Mucosa of descending colon (tissue), 3 donors: ENCODE measurements around the gene OR2A1. TPM values are rescaled to one million over a fixed set of nuclear protein-coding genes. Genes with fewer than 3 reads are reported as not detected.
A peak's percentile ranks its signal among the peaks of the same experiment; 100 is the strongest.
"Not testable (repeated sequence)": the region's sequence is repeated elsewhere in the genome, so short reads cannot be mapped to it uniquely, and the experiment has no call there.

ENCODE experiments used
- ATAC-seq: fragments of 200-7000 bp; cut with Tn5 transposase; one replicate; pipeline ENCODE4 v1.9.1; 2020; ENCODE audit warnings: mild to moderate bottlenecking, moderate library complexity
- DNase-seq, 3 donors: peaks; one replicate each; pipeline ENCODE4 v3.0.0-alpha.2; 2020
- H3K36me3 ChIP-seq: fragments of 200-600 bp; one replicate; pipeline ENCODE4 v1.8.0; 2021; ENCODE audit warnings: low read depth, mild to moderate bottlenecking
- H3K4me1 ChIP-seq: fragments of 200-600 bp; one replicate; pipeline ENCODE4 v1.8.0; 2021; ENCODE audit warnings: low read depth, mild to moderate bottlenecking
- H3K4me3 ChIP-seq: fragments of 200-600 bp; one replicate; pipeline ENCODE4 v1.8.0; 2021; ENCODE audit warnings: mild to moderate bottlenecking
- H3K9me3 ChIP-seq: fragments of 200-600 bp; one replicate; pipeline ENCODE4 v1.8.0; 2021; ENCODE audit warnings: mild to moderate bottlenecking
- intact Hi-C, 2 donors: fragments of 100-400 bp; cut with DNase I in 1 of 2; cut with micrococcal nuclease in 1 of 2; formaldehyde crosslinking; loops; one replicate each; pipeline versions ENCODE4 v1.11.0 to v1.11.1; 2022; cut with DNase I, micrococcal nuclease
- total RNA-seq, 3 donors: library from RNA; stranded (reverse); fragmentation: NEBNext Ultra II Directional in 2 of 3; extraction: Animal tissue kit (Norgen Biotek cat#: 25700) in 2 of 3; gene quantifications; one replicate each; pipeline versions ENCODE4 v1.2.1 to v1.2.4, GENCODE V29; 2021 to 2023
- donor health status: DM: no; HTN: no; CAD: no; lungs with moderate emphysema.
- donor health status: DM: no; HTN: no; CAD: no.
- donor health status: DM: no; HTN: yes; CAD: no.

The OR2A1 gene
- total RNA-seq, 3 donors from 2014 or later, result not detected

- ATAC-seq, H3K36me3 ChIP-seq, DNase-seq, H3K4me1 ChIP-seq, H3K9me3 ChIP-seq, H3K4me3 ChIP-seq, intact Hi-C loops: not testable (repeated sequence)
Measured at GRCh38 chr7:144303607-144304006, 8.6 kb upstream of the OR2A1 start.

DNA sequence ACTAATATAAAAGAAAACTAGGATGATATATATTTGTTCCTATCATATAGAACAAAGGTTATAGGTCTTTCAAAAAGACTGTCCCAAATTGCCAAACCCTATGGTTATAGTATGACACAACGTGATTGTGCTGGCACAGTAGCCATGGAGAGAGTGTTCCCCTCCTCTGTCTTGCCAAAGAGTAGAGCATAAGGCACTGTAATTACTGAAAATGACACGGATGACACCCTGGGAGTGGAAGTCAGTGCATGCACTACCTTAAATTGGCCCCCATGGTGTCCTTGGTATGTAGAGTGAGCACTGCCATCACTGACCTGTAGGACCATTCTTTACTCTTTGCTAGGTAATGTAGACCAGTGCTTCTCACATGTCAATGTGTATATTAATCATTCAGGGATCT lies 7.1 kb upstream of the OR2A1 start:
- not testable (repeated sequence) for ATAC-seq

GRCh38 chr7:144309702-144310101 lies 2.5 kb upstream of the OR2A1 start:
- DNase-seq, result not testable (repeated sequence)

More for the DNA sequence above, 7.1 kb upstream of the OR2A1 start:
- H3K4me1 ChIP-seq, H3K4me3 ChIP-seq, DNase-seq, H3K9me3 ChIP-seq, H3K36me3 ChIP-seq, intact Hi-C loops: not testable (repeated sequence)

DNA sequence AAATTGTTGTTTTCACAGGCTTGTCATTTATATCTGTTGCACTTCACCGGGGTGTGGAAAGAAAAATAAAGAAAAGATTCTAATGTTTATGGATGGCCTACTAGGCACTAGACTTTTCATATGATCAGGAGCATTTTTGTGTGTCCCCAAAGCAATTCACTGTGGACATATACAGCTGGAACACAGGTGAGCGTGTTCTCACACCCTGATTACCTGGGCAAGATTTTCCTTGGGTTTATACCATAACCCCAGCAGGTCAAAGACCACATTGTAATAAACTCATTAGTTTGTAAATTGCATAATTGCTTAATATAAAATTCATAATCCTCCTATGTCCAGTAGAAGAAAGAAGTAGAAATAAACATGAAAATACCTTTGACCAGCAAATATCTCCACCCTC lies 1.0 kb upstream of the OR2A1 start:
- DNase-seq, H3K9me3 ChIP-seq, H3K36me3 ChIP-seq, ATAC-seq, H3K4me1 ChIP-seq, intact Hi-C loops, H3K4me3 ChIP-seq: not testable (repeated sequence)

More at GRCh38 chr7:144309702-144310101, 2.5 kb upstream of the OR2A1 start:
- ATAC-seq, intact Hi-C loops, H3K4me1 ChIP-seq, H3K9me3 ChIP-seq, H3K4me3 ChIP-seq, H3K36me3 ChIP-seq: not testable (repeated sequence)

DNA sequence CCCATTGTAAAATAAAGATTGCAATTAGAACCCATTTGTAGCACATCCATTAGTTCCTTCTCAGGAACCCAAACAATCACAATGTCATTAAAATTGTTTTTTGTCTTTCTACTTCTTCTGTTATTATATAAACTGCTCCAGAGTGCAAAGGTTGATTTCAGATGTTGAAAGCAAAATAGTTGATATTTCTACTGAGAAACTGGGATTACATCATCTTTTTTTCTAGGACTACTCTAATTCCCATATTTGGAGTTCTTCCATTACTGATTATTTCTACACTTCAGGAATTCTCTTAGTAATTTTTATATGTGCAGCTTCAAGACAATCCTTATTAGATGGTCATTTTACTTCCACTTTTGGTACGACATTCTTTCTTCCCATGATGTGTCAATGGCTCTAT lies 5.3 kb downstream of the OR2A1 start:
- intact Hi-C loops, H3K36me3 ChIP-seq, H3K4me1 ChIP-seq, DNase-seq, H3K9me3 ChIP-seq, ATAC-seq, H3K4me3 ChIP-seq: not testable (repeated sequence)

- H3K4me3 ChIP-seq, DNase-seq, H3K9me3 ChIP-seq, intact Hi-C loops, H3K36me3 ChIP-seq, H3K4me1 ChIP-seq, ATAC-seq: not testable (repeated sequence)
Measured at GRCh38 chr7:144319547-144319946, 7.3 kb downstream of the OR2A1 start.

DNA sequence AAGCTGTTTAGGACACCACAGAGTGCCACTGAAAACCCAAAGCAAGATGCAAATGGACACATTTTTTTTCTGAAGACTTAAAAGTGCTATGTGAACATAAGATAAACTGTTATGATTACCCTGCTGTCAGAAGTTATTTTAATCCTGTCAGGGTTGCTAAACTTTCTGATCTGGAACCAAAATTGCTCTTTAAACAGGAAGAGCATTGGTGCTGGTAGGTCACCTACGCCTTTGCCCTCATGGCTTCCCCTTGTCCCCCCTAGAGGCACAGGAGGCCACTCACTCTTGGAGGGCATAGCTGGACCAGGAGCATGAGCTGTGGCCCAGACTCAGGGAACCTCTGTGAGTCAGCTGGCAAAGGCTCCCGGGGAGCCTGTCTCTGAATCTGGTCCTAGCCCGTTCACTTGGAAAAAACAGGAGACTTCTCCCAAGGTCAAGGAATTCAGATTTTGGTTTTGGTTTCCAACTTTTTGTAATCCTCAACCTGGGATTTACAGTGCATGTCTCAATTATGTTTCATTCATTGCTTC lies 9.5 kb downstream of the OR2A1 start:
- H3K4me1 ChIP-seq, H3K9me3 ChIP-seq, DNase-seq, ATAC-seq, intact Hi-C loops, H3K4me3 ChIP-seq, H3K36me3 ChIP-seq: not testable (repeated sequence)

GRCh38 chr7:144323359-144323758 lies 11.1 kb downstream of the OR2A1 start:
- H3K4me1 ChIP-seq, H3K4me3 ChIP-seq, H3K36me3 ChIP-seq, H3K9me3 ChIP-seq, intact Hi-C loops, ATAC-seq: not testable (repeated sequence)
- DNase-seq, result peak in 1 of 3 donors; percentile 16

GRCh38 chr7:144325868-144326267 lies 13.6 kb downstream of the OR2A1 start:
- H3K4me3 ChIP-seq, intact Hi-C loops, H3K36me3 ChIP-seq, DNase-seq, H3K4me1 ChIP-seq, ATAC-seq, H3K9me3 ChIP-seq: not testable (repeated sequence)

DNA sequence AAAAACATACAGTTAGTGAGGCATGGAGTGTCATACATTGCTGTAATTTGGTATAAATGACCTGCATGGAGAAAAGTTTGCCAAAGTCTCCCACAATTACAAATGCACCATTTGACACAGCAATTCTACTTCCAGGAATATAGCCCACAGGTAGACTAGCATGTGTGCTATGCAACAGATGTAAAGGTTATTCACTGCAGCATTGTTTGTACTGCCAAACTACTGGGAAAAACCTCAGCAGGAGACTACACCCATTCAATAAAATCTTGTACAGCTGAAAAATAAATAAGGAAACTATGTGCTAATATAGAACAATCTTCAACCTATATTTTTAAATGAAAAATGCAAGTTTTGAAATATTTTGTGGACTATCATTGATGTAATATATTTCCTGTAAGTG lies 17.8 kb downstream of the OR2A1 start:
- ATAC-seq, result peak; percentile 97
- H3K36me3 ChIP-seq, H3K4me3 ChIP-seq, H3K9me3 ChIP-seq, H3K4me1 ChIP-seq, intact Hi-C loops, DNase-seq: not testable (repeated sequence)

- DNase-seq, H3K9me3 ChIP-seq, intact Hi-C loops, H3K36me3 ChIP-seq, H3K4me3 ChIP-seq, H3K4me1 ChIP-seq: not testable (repeated sequence)
- ATAC-seq, result peak; percentile 67
Measured at GRCh38 chr7:144331221-144331995, 19.2 kb downstream of the OR2A1 start.

DNA sequence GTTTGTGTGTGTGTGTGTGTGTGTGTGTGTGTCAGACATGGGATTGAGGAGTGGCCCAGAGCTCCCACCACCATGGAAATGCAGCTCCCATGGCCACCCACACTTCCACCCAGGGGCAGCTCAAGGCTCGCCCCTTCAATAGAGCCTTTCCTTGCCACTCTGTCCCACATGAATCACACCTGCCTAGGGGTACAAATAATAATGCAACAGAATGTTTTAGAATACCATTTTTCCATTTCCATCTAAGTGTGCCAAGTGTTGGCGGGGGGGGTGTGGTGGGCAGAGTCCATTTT lies 19.7 kb downstream of the OR2A1 start:
- intact Hi-C loops, H3K4me1 ChIP-seq: not testable (repeated sequence)

GRCh38 chr7:144348625-144349024 lies 36.4 kb downstream of the OR2A1 start:
- H3K36me3 ChIP-seq, H3K4me1 ChIP-seq, DNase-seq, H3K4me3 ChIP-seq, H3K9me3 ChIP-seq, intact Hi-C loops, ATAC-seq: not testable (repeated sequence)

More for the DNA sequence above, 19.7 kb downstream of the OR2A1 start:
- H3K4me3 ChIP-seq, ATAC-seq, H3K9me3 ChIP-seq, H3K36me3 ChIP-seq: not testable (repeated sequence)
- peak in 1 of 3 donors; percentile 14 for DNase-seq

DNA sequence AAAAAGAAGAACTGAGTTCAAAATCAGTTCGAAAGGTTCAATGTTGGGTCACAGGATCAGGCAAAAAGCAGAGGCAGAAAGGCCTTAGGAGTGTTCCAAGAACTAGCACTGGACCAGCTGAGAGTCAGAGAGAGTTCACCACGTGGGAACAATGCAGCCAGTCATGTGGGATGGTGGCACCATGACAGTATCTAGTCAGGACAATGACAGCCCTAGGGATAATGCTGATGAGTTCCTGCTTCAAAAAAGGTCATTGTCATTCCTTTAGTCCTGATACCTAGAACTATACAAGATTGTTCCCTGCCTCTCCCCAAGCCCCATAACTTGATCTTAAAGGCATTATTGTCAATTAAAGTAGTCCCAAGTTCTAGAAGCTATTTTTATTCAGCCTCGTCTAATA lies 39.4 kb downstream of the OR2A1 start:
- H3K4me1 ChIP-seq, H3K36me3 ChIP-seq, H3K4me3 ChIP-seq, DNase-seq, ATAC-seq, intact Hi-C loops, H3K9me3 ChIP-seq: not testable (repeated sequence)
